Mucosa of descending colon (tissue), 3 donors: ENCODE results near the gene USP20. TPM values are rescaled to one million over a fixed set of nuclear protein-coding genes. Genes with fewer than 3 reads are reported as not detected.

ENCODE experiments used
- ATAC-seq: fragments of 200-7000 bp; cut with Tn5 transposase; one replicate; pipeline ENCODE4 v1.9.1; 2020; ENCODE audit warnings: mild to moderate bottlenecking, moderate library complexity
- DNase-seq, 3 donors: peaks; one replicate each; pipeline ENCODE4 v3.0.0-alpha.2; 2020
- H3K36me3 ChIP-seq: fragments of 200-600 bp; one replicate; pipeline ENCODE4 v1.8.0; 2021; ENCODE audit warnings: low read depth, mild to moderate bottlenecking
- H3K4me1 ChIP-seq: fragments of 200-600 bp; one replicate; pipeline ENCODE4 v1.8.0; 2021; ENCODE audit warnings: low read depth, mild to moderate bottlenecking
- H3K4me3 ChIP-seq: fragments of 200-600 bp; one replicate; pipeline ENCODE4 v1.8.0; 2021; ENCODE audit warnings: mild to moderate bottlenecking
- H3K9me3 ChIP-seq: fragments of 200-600 bp; one replicate; pipeline ENCODE4 v1.8.0; 2021; ENCODE audit warnings: mild to moderate bottlenecking
- intact Hi-C, 2 donors: fragments of 100-400 bp; cut with DNase I in 1 of 2; cut with micrococcal nuclease in 1 of 2; formaldehyde crosslinking; loops; one replicate each; pipeline versions ENCODE4 v1.11.0 to v1.11.1; 2022; cut with DNase I, micrococcal nuclease
- total RNA-seq, 3 donors: library from RNA; stranded (reverse); fragmentation: NEBNext Ultra II Directional in 2 of 3; extraction: Animal tissue kit (Norgen Biotek cat#: 25700) in 2 of 3; gene quantifications; one replicate each; pipeline versions ENCODE4 v1.2.1 to v1.2.4, GENCODE V29; 2021 to 2023
- TF ChIP-seq, protein P1 (sequence below): fragments of 200-600 bp; IDR thresholded peaks from one replicate; pipeline ENCODE4 v1.8.0; 2022; ENCODE audit warnings: antibody characterized with exemption, mild to moderate bottlenecking
- donor health status: DM: no; HTN: no; CAD: no; lungs with moderate emphysema.
- donor health status: DM: no; HTN: no; CAD: no.
- donor health status: DM: no; HTN: yes; CAD: no.

Gene USP20
- total RNA-seq, 3 donors from 2014 or later, result 20.2 to 32.3 (median 22.9) TPM

DNA sequence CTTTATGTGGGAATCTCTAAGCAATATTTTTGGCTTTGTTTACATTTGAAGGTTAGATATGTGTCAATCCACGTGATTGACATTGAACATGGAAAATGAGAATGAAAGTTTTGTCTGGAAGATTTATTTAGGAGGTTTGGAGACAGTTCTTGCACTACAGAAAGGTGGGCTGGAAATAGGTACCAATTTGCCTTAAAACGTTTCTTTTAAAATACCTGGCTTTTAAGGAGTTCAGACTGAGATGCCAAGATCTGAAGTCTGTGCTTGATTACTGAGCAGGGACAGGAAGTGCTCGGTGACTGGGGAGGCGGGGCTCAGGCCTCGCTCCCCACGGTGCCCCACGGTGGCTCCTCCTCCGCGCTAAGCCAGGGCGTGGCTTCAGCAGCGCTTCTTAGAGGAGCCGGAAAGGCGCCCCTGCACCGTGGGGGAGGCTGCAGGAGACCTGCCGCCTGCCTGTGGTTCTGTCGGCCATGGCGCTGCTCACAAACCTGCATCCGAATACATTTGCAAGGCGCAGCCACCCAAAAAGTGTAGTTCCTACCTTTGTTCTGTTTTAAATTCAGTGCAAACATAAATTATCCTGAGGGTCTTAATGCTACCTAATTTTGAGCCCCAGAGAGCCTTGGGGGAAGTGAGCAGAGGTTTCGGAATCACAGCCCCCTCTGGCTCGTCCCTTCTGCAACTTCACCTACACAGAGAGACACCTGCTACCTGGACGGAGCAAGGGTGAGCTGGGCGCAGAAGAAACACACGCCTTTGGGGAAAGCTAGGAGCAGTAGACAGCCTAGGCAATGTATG, 49.2 kb downstream of the USP20 start:
- H3K9me3 ChIP-seq, result no peaks in the 10 kb centered on the region
- no peak overlapping the region for H3K4me3 ChIP-seq
- DNase-seq (peak; percentile 96 to 98 (median 97)), ATAC-seq (peak; percentile 81)
- TF ChIP-seq, protein P1, sequence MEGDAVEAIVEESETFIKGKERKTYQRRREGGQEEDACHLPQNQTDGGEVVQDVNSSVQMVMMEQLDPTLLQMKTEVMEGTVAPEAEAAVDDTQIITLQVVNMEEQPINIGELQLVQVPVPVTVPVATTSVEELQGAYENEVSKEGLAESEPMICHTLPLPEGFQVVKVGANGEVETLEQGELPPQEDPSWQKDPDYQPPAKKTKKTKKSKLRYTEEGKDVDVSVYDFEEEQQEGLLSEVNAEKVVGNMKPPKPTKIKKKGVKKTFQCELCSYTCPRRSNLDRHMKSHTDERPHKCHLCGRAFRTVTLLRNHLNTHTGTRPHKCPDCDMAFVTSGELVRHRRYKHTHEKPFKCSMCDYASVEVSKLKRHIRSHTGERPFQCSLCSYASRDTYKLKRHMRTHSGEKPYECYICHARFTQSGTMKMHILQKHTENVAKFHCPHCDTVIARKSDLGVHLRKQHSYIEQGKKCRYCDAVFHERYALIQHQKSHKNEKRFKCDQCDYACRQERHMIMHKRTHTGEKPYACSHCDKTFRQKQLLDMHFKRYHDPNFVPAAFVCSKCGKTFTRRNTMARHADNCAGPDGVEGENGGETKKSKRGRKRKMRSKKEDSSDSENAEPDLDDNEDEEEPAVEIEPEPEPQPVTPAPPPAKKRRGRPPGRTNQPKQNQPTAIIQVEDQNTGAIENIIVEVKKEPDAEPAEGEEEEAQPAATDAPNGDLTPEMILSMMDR, result no peak
- intact Hi-C loops, result loop anchor here in 1 of 2 donors (5.0 kb wide), 1 partner anchor 158 kb away; the partner anchor contains the start of gene FNBP1
- H3K4me1 ChIP-seq, result peaks cover 24% of the 10 kb centered on the region
- H3K36me3 ChIP-seq, result no peaks in the 10 kb centered on the region

DNA sequence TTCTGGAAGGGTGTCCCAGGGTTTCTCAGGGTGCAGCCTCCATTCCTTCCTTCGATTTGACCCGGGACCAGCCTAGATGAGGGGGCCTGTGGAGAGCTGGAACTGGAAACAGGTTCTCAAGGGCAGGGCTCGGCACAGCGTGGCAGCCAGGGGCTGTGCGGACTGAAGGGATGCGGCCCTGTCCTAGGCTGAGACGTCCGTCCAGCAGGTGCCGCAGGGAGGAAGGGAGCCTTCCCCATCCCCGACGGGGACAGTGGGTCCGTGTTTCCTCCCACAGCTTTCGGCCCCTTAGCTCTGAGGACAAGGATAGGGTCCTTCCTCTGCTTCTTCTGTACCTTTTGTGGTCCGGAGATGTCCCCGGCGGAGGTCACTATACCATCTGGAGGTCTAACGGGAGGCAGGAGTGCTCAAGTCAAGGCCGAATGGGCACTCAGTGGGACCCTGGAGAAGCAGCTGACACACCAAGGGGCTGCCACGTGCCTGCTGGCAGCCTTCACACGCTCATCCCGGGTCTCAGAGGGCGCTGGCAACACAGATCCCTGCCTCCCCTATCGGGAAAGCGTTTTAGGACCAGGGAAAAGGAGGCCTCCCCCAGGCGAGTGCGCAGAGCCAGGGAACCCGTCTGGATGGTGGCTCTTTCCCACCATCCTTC, 49.9 kb downstream of the USP20 start:
- intact Hi-C loops, result loop anchor here in 1 of 2 donors (5.0 kb wide), 1 partner anchor 157 kb away; the partner anchor contains the start of gene FNBP1
- Histone ChIP-seq H3K4me3 (peak overlapping the region; percentile 7), H3K9me3 (no peaks in the 10 kb centered on the region), H3K36me3 (no peaks in the 10 kb centered on the region), H3K4me1 (peaks cover 24% of the 10 kb centered on the region)
- ATAC-seq, result peak; percentile 65
- TF ChIP-seq, protein P1, result no peak
- DNase-seq, result peak; percentile 69 to 80 (median 79)

DNA sequence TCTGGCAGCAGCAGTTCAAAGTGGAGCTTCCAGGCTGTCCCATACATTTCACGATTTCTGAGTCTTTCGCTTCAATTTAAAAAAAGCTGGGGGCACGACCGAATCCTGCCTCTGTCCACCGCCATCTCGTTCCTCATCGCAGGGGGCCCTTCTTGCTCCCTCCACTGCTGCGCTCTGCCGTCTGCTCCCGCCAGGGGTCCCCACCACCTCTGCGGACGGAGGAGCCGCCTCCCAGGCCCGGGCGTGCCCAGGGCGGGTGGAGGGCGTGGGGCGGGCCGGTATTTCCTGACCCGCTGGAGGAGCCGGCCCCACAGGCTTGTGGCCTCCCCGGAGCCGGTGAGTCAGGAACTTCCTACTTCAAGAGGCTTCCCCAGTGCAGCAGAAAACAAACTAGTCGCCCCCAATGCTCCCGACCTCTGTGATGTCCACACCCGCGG, 50.4 kb downstream of the USP20 start:
- TF ChIP-seq, protein P1, result peak; percentile 97
- ATAC-seq (peak; percentile 85), DNase-seq (peak; percentile 94 to 98 (median 97))
- intact Hi-C loops, result loop anchor here in 1 of 2 donors (5.0 kb wide), 1 partner anchor 157 kb away; the partner anchor contains the start of gene FNBP1
- Histone ChIP-seq H3K4me1 (peaks cover 24% of the 10 kb centered on the region), H3K9me3 (no peaks in the 10 kb centered on the region), H3K4me3 (peak overlapping the region; percentile 7), H3K36me3 (no peaks in the 10 kb centered on the region)

DNA sequence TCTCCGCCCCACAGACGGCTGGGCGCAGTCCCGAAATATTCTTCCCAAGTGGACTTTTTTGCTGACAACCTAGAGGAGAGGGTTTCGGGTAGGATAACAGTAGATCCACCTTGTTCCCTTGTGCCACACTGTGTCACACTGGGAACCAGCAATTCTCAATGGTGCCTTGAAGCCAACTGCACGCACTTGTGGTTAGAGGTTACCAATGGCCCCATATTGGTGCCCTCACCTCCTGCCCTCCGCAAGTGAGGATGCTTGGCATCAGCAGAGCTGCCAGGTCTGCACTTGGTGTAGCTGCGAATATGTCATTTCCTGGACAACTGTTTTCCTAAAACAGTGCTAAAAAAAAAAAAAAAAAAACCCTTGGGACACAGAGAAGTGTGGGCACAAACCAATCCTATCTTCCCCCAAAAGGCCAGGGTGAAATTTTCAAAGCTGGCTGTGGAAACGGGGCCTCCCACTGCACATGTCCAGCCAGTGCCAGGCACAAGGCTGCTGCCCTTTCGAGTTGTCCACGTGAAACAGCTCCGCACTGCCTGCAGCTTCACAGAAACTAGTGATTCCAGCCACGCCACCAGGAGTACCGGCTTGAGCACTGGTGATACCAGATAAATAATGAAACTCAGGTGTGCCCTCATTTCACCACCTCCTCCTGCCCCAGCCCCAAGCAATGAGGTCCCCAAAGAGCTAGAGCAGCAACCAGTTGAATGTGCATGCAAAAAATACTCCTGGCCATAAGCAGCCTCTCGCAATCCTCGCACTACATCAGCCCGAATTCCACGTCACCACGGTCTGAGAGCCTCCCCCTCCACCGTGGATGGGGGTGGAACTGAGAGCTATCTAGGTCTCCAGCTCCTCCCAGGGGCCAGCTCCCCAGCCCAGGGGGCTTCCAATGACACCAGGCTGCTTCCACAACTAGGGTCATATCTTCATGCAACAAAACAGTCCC, 51.2 kb downstream of the USP20 start:
- TF ChIP-seq, protein P1, result no peak
- Histone ChIP-seq H3K9me3 (no peaks in the 10 kb centered on the region), H3K36me3 (no peaks in the 10 kb centered on the region), H3K4me1 (peaks cover 24% of the 10 kb centered on the region), H3K4me3 (no peak overlapping the region)
- intact Hi-C loops, result loop anchor here in 1 of 2 donors (5.0 kb wide), 1 partner anchor 156 kb away; the partner anchor contains the start of gene FNBP1
- no peak for ATAC-seq
- DNase-seq, result peak in 2 of 3 donors; percentile 44 to 65
